NB4 (cell line): ENCODE measurements around the gene ATRN.

ENCODE experiments used
- CTCF ChIP-seq: IDR thresholded peaks from one replicate; pipeline ENCODE4 v1.5.1; 2012; ENCODE audit warnings: low read depth, low read length
- MAX ChIP-seq: IDR thresholded peaks from 2 replicates; pipeline ENCODE4 v1.6.1; 2011; ENCODE audit warnings: low read depth, low read length
- MYC ChIP-seq: IDR thresholded peaks from 2 replicates; pipeline ENCODE4 v1.6.1; 2011; ENCODE audit warnings: low read depth, low read length
- POLR2A ChIP-seq: IDR thresholded peaks from 2 replicates; pipeline ENCODE4 v1.6.1; 2011; ENCODE audit warnings: mild to moderate bottlenecking; ENCODE audit not compliant: insufficient read length; ENCODE audit errors: extremely low read depth

DNA sequence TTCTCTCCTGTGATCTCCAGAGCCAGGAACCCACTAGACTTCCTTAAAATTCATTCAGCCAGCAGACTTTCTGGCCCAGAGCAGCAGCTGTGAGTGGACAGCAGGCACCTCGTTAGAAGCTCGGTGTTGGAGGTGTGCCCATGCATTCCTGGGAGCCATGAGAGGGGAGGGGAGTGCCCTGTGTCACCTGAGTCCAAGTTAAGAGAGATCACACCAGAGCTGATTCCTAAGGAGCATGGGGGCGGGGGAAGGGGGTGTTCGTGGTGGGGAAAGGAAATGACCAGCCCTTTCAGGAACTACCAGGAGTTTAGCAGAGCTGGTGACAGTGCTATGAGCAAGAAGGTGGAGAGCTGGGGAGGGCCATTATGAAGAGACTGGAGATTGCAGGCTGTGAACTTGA lies 145.4 kb downstream of the ATRN start:
- TF ChIP-seq CTCF (no peak), MYC (no peak), POLR2A (no peak), MAX (no peak)
